ENCODE measurements around the gene ITCH.

DNA sequence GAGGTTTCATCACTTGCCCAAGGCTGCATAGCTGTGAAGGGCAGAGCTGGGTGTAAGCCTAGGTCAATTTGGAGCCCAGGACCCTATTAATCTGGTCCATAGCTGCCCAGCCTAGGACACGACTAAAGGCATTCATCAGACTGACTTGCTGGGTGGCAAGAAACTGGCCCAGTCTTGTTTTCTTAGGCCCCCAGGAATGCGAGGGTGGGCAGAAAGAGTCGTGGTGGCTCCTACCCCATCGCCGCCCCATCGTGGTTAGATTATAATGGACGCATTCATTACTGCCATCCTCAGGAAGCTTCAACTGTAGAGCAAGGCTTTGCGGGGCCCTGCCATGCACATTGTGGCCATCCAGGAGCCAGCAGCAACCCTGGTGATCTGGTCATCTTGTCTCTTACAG lies 169.2 kb downstream of the ITCH start:
- no peak for TF ChIP-seq CTCF (tag by site-specific recombination; IDR thresholded peaks at IDR 0.05)
- TF ChIP-seq ZNF10 (tag by site-specific recombination; IDR thresholded peaks at IDR 0.05), result no peak
- TF ChIP-seq HOXA7 (CRISPR knock-in tag; IDR thresholded peaks at IDR 0.05; ENCODE audit: borderline replicate concordance), result no peak
- no peak for TF ChIP-seq TCF7L2 (IDR thresholded peaks at IDR 0.05; ENCODE audit: borderline replicate concordance, low read depth, low read length)
- TF ChIP-seq ZSCAN30 (tag by site-specific recombination; IDR thresholded peaks at IDR 0.05), result no peak
- no peak for TF ChIP-seq ZNF169 (tag by site-specific recombination; IDR thresholded peaks at IDR 0.05)
- no peak for TF ChIP-seq ZNF580 (tag by site-specific recombination; IDR thresholded peaks at IDR 0.05)
- no peak for TF ChIP-seq ZNF335 (tag by site-specific recombination; conservative IDR thresholded peaks at IDR 0.05)
- no peak for TF ChIP-seq SALL2 (tag by site-specific recombination; IDR thresholded peaks at IDR 0.05; ENCODE audit: borderline replicate concordance)
- TF ChIP-seq ZNF24 (tag by site-specific recombination; IDR thresholded peaks at IDR 0.05), result no peak
- TF ChIP-seq ZNF529 (tag by site-specific recombination; IDR thresholded peaks at IDR 0.05; ENCODE audit: insufficient replicate concordance), result no peak
- TF ChIP-seq KLF16 (tag by site-specific recombination; IDR thresholded peaks at IDR 0.05), result no peak
- TF ChIP-seq YY1 (tag by site-specific recombination; IDR thresholded peaks at IDR 0.05), result no peak
